Right ventricle myocardium superior (tissue), 1 donor: ENCODE results near the gene HEBP1. TPM values are rescaled to one million over a fixed set of nuclear protein-coding genes. Genes with fewer than 3 reads are reported as not detected.

Source experiments
- ATAC-seq: fragments of 200-7000 bp; cut with Tn5 transposase; one replicate; pipeline ENCODE4 v1.9.1; 2020; ENCODE audit warnings: mild to moderate bottlenecking; ENCODE audit not compliant: poor library complexity
- DNase-seq: peaks from one replicate; pipeline ENCODE4 v3.0.0-alpha.2; 2020
- intact Hi-C: fragments of 100-400 bp; cut with DNase I; formaldehyde crosslinking; loops from one replicate; pipeline ENCODE4 v1.11.2; 2022
- total RNA-seq: library from RNA; stranded (reverse); fragmentation: NEBNext Ultra II Directional; extraction: Animal tissue kit (Norgen Biotek cat#: 25700); gene quantifications from one replicate; pipeline ENCODE4 v1.2.1, GENCODE V29; 2021
- donor health status: DM: no; HTN: yes; CAD: no; lungs with severe emphysema.

The HEBP1 gene
- total RNA-seq, 1 donor from 2014 or later: 65.3 TPM

DNA sequence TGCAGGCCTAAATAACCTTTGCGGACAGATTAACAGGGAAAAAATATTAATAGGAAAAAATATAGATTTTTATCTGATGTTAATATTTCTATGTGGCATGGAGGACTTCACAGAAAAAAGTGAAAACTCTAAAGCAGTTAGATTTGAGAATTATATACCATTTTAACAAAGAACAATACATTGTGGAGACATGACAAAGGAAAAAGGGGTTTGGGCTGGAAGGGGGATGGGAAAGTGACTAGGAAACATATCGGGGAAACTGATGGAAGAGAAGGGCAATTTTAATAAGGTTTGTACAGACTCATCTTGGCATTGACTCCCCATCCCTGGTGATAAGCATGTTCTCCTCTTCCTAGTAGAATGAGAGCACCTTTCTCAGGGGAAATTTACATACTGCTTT lies 27.0 kb downstream of the HEBP1 start:
- intact Hi-C loops: no loop called here
- ATAC-seq (no peak), DNase-seq (no peak)

GRCh38 chr12:12965836-12966235 lies 34.2 kb downstream of the HEBP1 start:
- intact Hi-C loops: no loop called here
- DNase-seq: no peak
- ATAC-seq: no peak

GRCh38 chr12:12964255-12964654 lies 35.8 kb downstream of the HEBP1 start:
- intact Hi-C loops: no loop called here
- no peak for ATAC-seq
- DNase-seq: no peak

DNA sequence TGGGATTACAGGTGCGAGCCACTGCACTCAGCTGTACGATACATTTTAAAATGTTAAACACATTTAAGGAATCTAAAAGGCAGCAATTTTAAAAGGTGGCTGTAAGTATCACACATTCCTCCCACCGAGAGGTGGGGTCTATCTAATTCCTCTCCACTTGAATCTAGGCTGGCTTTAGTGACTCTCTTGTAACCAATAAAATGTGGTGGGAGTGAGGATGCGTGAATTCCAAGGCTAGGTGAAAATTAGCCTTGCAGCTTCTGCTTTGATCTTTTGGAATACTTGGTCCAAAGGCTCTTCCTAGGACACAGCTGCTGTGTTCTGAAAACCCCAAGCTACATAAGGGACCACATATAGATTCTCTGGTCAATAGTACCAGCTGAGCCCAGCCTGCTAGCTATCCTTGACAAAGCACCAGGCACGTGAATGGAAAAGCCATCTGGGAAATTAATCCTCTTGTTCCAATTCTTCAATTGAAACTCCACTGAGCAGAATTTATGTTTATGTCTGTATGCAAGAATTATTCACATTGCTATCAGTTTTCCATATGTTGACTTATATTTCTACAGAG lies 39.3 kb downstream of the HEBP1 start:
- DNase-seq (no peak), ATAC-seq (no peak)
- intact Hi-C loops: no loop called here

- intact Hi-C loops: no loop called here
- ATAC-seq (no peak), DNase-seq (no peak)
Measured at GRCh38 chr12:12958886-12959285, 41.2 kb downstream of the HEBP1 start.

- no peak for DNase-seq
- ATAC-seq: no peak
- intact Hi-C loops: no loop called here
Measured at GRCh38 chr12:12954878-12955625, 45.0 kb downstream of the HEBP1 start.

GRCh38 chr12:12954356-12954755 lies 45.7 kb downstream of the HEBP1 start:
- ATAC-seq (no peak), DNase-seq (no peak)
- intact Hi-C loops: no loop called here

DNA sequence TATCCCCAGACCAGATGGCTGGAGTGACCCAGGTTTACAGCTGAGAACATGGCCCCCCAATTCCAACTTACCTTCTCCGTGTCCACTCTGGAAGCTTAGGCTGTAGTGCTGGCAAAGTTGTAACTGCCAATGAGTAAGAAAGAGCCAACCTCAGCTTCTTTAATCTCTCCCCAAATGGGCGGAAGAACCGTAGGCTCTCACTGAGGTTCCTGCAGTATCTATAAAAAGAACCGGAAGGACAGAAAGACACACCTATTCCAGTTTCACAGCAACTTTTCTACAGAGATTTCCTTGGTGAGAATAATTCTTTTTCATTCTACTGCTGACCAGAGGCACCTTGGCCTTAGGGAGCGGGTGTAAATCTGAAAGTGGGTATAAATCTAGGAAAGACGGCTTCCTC lies 48.0 kb downstream of the HEBP1 start, which contains the start of gene GPRC5D:
TSS of gene GPRC5D (minus strand) at position 135 of the 400 bp plus-strand sequence. CDS start 1,786 bp downstream, outside the sequence.
- no peak for ATAC-seq
- intact Hi-C loops: no loop called here
- DNase-seq: no peak

GRCh38 chr12:12951504-12951903 lies 48.6 kb downstream of the HEBP1 start:
- intact Hi-C loops: no loop called here
- DNase-seq: no peak
- no peak for ATAC-seq

DNA sequence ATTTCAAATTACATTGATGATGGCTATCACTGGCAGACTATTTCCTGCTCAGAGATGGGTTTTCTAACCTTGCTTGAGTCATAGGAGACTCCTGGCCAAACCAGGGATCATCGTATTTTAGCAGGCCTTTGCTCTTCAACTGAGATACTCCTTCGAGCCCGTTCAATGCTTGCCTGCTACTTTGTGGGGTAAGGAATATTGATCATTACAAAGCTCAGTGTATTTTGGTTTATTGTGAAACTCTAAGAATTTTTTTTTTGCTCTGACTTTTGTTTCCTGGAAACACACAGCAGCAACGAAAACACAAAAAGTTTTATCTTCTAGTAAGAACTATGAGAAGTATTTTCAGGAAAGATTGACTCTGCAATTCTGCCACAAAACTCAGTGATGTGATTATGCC lies 52.2 kb downstream of the HEBP1 start:
- ATAC-seq (no peak), DNase-seq (no peak)
- intact Hi-C loops: no loop called here

GRCh38 chr12:12946686-12947355 lies 53.2 kb downstream of the HEBP1 start:
- DNase-seq (no peak), ATAC-seq (no peak)
- intact Hi-C loops: no loop called here

- ATAC-seq (no peak), DNase-seq (no peak)
- intact Hi-C loops: no loop called here
Measured at GRCh38 chr12:12945591-12945990, 54.5 kb downstream of the HEBP1 start.

- intact Hi-C loops: no loop called here
Measured at GRCh38 chr12:12943586-12944260, 56.3 kb downstream of the HEBP1 start.

DNA sequence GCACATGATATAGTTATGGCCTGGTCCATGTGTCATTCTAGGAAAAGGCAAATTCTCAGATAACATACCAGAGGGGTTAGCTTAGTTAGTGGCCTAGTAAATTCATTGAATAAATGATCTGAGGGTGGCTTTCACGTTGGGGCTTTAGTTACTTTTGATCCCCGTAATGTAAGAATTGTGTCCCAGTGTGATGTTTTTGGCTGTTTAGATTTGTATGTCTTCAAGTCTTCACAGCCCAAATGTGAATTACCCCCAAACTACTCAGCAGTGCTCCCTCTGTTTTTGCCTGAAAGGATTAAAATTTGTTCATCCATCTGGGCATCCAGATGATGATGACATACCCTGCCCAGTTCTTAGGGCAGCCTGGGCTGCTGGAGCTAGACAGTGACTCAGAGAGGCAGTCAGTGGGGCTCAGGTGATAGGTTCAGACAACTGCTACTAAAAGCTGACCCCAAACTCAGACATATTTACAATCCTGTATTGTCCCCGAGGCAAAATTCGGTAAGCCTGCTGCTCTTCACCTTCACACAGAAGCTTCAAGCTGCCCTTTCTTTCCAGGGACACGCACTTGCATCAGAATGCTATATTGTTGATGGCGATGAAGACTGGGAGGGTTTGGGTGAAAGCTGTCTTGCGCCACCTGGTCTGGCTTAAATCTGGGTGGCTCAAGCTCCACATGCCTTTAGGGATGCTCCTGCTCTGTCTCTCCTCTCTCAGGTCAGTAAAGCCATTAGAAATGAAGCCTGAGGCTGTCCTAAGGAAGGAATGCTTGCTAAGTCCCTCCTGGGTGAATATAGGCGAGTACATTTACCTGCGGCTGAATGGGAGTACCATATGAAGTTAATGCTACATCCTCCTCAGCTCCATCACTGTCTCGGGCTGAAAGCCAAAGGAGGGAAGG lies 58.4 kb downstream of the HEBP1 start:
- no peak for ATAC-seq
- intact Hi-C loops: no loop called here
- no peak for DNase-seq

More at GRCh38 chr12:12943586-12944260, 56.3 kb downstream of the HEBP1 start:
- ATAC-seq (peak; percentile 48), DNase-seq (no peak)

- intact Hi-C loops: no loop called here
- ATAC-seq: no peak
- DNase-seq: no peak
Measured at GRCh38 chr12:12939888-12940287, 60.2 kb downstream of the HEBP1 start.

DNA sequence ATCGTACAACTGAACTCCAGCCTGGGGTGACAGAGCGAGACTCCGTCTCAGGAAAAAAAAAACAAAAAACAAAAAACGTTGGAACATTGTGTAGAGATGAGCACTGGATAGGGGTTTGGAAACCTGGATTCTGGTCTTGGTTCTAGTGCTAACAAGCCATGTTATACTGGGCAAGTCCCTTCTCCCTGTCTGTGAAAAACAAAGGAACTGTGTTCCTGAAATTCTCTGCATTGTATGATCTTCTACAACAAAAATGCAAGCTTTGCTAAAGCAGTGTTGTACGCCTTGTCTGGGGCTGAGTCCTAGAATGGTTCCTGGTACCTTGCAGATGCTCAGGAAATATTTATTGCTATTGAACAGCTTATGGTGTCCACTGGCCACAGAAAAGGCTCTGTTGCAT lies 61.5 kb downstream of the HEBP1 start:
- intact Hi-C loops: no loop called here
- DNase-seq (no peak), ATAC-seq (no peak)

- ATAC-seq (no peak), DNase-seq (no peak)
- intact Hi-C loops: no loop called here
Measured at GRCh38 chr12:12936983-12937491, 63.0 kb downstream of the HEBP1 start.

- intact Hi-C loops: no loop called here
- ATAC-seq (no peak), DNase-seq (no peak)
Measured at GRCh38 chr12:12934556-12934955, 65.5 kb downstream of the HEBP1 start.
